PC-3 (cell line): ENCODE measurements around the gene ITGAE.

ENCODE experiments used
- CTCF ChIP-seq: fragments of 300-600 bp; sonication (generic); conservative IDR thresholded peaks from 2 replicates; pipeline ENCODE4 v1.5.1; 2017; ENCODE audit warnings: antibody characterized with exemption, low read depth, mild to moderate bottlenecking, low read length
- EZH2 ChIP-seq: fragments of 300-600 bp; sonication (generic); IDR thresholded peaks from one replicate; pipeline ENCODE4 v1.6.1; 2017; ENCODE audit warnings: antibody characterized with exemption, mild to moderate bottlenecking, low read length; ENCODE audit not compliant: unreplicated experiment

GRCh38 chr17:3801347-3801746 lies 359 bp upstream of the ITGAE start:
- TF ChIP-seq EZH2: no peak
- TF ChIP-seq CTCF: no peak
